ENCODE data around the gene CYP26C1. TPM values are rescaled to one million over a fixed set of nuclear protein-coding genes. Genes with fewer than 3 reads are reported as not detected.

CYP26C1 gene
- total and polyA plus RNA-seq, 2 of the 13 experiments (the other 11 are each of a cell fraction or from before 2014, with no cell fraction given), result 0.02 TPM; not detected in 1

DNA sequence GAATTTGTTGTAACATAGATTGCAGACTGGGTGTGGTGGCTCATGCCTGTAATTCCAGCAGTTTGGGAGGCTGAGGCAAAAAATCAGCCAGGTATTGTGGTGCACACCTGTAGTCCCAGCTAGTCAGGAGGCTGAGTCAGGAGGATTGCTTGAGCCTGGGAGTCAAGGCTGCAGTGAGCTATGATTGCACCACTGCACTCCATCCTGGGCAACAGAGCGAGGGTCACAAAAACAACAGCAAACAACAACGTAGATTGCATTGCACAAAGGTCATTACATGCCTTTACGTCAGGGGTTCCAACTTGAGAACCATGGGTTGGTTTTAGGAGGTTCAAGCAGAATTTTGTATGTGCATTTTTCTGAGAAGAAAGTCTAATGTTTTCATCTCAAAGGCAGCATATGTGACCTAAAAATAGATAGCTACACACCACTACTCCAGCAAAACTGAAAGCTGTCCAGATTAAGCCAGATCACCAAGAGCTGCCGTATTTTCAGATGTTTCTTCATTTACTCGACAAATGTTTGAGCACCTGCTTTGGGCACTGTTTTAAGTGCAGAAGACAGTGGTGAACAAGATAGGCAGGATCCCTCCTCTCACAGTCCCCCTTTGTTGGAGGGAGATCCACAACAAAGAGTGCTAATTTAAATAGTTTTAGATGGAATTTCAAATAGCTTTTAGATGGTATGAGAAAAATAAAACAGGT, 28.3 kb upstream of the CYP26C1 start (continued):
- TF ChIP-seq PAXIP1 (CRISPR knock-in tag; conservative IDR thresholded peaks at IDR 0.05) (0 out of 2 replicates have a peak, but pooled peaks have one; percentile 19), CEBPG (CRISPR knock-in tag; IDR thresholded peaks at IDR 0.05) (peak; percentile 74), HNF4A (CRISPR knock-in tag; IDR thresholded peaks at IDR 0.05) (peak; percentile 73), POGZ (CRISPR knock-in tag; IDR thresholded peaks at IDR 0.05) (peak; percentile 79), PLSCR1 (CRISPR knock-in tag; IDR thresholded peaks at IDR 0.05; ENCODE audit: borderline replicate concordance) (no peak), ETV5 (CRISPR knock-in tag; IDR thresholded peaks at IDR 0.05; ENCODE audit: borderline replicate concordance) (no peak), MTA1 (CRISPR knock-in tag; IDR thresholded peaks at IDR 0.05; ENCODE audit: borderline replicate concordance) (no peak), HES4 (CRISPR knock-in tag; IDR thresholded peaks at IDR 0.05; ENCODE audit: borderline replicate concordance) (no peak), ZNF484 (CRISPR knock-in tag; IDR thresholded peaks at IDR 0.05; ENCODE audit: borderline replicate concordance, low read depth) (no peak), NR2C2 (CRISPR knock-in tag; IDR thresholded peaks at IDR 0.05; ENCODE audit: borderline replicate concordance) (peak; percentile 41; the same call in 1 of the 2 replicates), CEBPB (IDR thresholded peaks at IDR 0.05; ENCODE audit: borderline replicate concordance, low read depth, low read length) (peak; percentile 75), HDAC1 (CRISPR knock-in tag; IDR thresholded peaks at IDR 0.05) (peak; percentile 47; the same call in 1 of the 2 replicates), DMAP1 (CRISPR knock-in tag; IDR thresholded peaks at IDR 0.05) (0 out of 2 replicates have a peak, but pooled peaks have one; percentile 14), ZNF3 (CRISPR knock-in tag; IDR thresholded peaks at IDR 0.05) (peak; percentile 94), TFDP1 (CRISPR knock-in tag; IDR thresholded peaks at IDR 0.05; ENCODE audit: borderline replicate concordance) (no peak), EHMT2 (IDR thresholded peaks at IDR 0.05; ENCODE audit: borderline replicate concordance, low read depth, low read length) (peak; percentile 29; the same call in 1 of the 2 replicates), MEF2D (CRISPR knock-in tag; IDR thresholded peaks at IDR 0.05) (no peak), ZNF460 (CRISPR knock-in tag; IDR thresholded peaks at IDR 0.05; ENCODE audit: borderline replicate concordance) (peak; percentile 39), ZNF703 (CRISPR knock-in tag; IDR thresholded peaks at IDR 0.05; ENCODE audit: borderline replicate concordance) (no peak), ZNF350 (CRISPR knock-in tag; IDR thresholded peaks at IDR 0.05; ENCODE audit: borderline replicate concordance, low read depth) (no peak), ATF7 (IDR thresholded peaks at IDR 0.05) (no peak), ATF7 (CRISPR knock-in tag; IDR thresholded peaks at IDR 0.05) (no peak), FOXP1 (IDR thresholded peaks at IDR 0.05) (peak; percentile 49; the same call in 1 of the 2 replicates), FOXP1 (CRISPR knock-in tag; IDR thresholded peaks at IDR 0.05) (peak; percentile 87), ZMYM4 (CRISPR knock-in tag; IDR thresholded peaks at IDR 0.05) (no peak)
